GM10266 (cell line): Measurements from ENCODE around the gene THSD4.

ENCODE experiments used
- DNase-seq: peaks from one replicate; pipeline ENCODE4 v3.0.0; 2012; ENCODE audit errors: extremely low spot score
- CTCF ChIP-seq: IDR thresholded peaks from 2 replicates; pipeline ENCODE4 v1.5.1; 2012; ENCODE audit warnings: mild to moderate bottlenecking, low read depth; ENCODE audit not compliant: control insufficient read depth, insufficient read depth; ENCODE audit errors: missing control alignments

Gene THSD4

GRCh38 chr15:71334873-71335272 lies 219.6 kb downstream of the THSD4 start:
- no peak for TF ChIP-seq CTCF

GRCh38 chr15:71335591-71335990 lies 220.3 kb downstream of the THSD4 start:
- DNase-seq: no peak
- no peak for TF ChIP-seq CTCF

More at GRCh38 chr15:71334873-71335272, 219.6 kb downstream of the THSD4 start:
- no peak for DNase-seq

- no peak for DNase-seq
- TF ChIP-seq CTCF: no peak
Observed at GRCh38 chr15:71336671-71337070, 221.4 kb downstream of the THSD4 start.

- no peak for TF ChIP-seq CTCF
- DNase-seq: no peak
Observed at GRCh38 chr15:71337197-71337845, 222.1 kb downstream of the THSD4 start.

- TF ChIP-seq CTCF: no peak
- DNase-seq: no peak
Observed at GRCh38 chr15:71338265-71338664, 223.0 kb downstream of the THSD4 start.

GRCh38 chr15:71338827-71339542 lies 223.7 kb downstream of the THSD4 start:
- TF ChIP-seq CTCF: no peak
- DNase-seq: no peak

- DNase-seq: no peak
- no peak for TF ChIP-seq CTCF
Observed at GRCh38 chr15:71341811-71342550, 226.7 kb downstream of the THSD4 start.
